Measurements from ENCODE around the gene PLEKHG4.

The PLEKHG4 gene

DNA sequence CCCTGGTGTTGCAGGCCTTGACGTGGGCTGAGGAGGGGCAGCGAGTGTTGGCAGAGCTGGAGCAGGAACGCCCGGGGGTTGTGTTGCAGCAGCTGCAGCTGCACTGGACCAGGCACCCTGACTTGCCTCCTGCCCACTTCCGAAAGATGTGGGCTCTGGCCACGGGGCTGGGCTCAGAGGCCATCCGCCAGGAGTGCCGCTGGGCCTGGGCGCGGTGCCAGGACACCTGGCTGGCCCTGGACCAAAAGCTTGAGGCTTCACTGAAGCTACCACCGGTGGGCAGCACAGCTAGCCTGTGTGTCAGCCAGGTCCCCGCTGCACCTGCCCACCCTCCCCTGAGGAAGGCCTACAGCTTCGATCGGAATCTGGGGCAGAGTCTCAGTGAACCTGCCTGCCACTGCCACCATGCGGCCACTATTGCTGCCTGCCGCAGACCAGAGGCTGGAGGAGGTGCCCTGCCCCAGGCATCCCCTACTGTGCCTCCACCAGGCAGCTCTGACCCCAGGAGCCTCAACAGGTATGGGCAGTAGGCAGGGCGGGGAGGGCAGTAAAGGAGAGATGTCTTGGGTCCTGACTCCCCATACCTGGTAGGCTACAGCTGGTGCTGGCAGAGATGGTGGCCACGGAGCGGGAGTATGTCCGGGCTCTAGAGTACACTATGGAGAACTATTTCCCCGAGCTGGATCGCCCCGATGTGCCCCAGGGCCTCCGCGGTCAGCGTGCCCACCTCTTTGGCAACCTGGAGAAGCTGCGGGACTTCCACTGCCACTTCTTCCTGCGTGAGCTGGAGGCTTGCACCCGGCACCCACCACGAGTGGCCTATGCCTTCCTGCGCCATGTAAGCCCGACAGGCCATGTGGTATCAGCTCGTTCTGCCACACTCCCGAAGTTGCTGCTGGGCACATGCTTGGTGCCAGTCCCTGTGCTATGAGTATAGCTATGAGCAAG, 5.6 kb downstream of the PLEKHG4 start:
- DNase-seq (ENCODE audit: low read depth, low spot score): no peak

DNA sequence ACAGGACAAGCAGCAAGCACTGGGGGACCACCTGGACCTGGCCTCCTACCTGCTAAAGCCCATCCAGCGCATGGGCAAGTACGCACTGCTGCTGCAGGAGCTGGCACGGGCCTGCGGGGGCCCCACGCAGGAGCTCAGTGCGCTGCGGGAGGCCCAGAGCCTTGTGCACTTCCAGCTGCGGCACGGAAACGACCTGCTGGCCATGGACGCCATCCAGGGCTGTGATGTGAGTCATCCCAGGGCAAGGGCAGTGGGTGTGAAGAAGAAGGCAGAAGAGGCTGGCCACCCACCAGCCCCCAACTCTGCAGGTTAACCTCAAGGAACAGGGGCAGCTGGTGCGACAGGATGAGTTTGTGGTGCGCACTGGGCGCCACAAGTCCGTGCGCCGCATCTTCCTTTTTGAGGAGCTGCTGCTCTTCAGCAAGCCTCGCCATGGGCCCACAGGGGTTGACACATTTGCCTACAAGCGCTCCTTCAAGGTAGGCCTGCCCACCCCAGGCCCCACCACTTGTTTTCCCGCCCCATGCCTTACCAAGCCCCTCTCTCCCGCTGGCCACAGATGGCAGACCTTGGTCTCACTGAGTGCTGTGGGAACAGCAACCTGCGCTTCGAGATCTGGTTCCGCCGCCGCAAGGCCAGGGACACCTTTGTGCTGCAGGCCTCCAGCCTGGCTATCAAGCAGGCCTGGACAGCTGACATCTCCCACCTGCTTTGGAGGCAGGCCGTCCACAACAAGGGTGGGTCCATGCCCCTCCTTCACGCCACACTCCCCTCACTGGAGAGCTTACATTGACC, 7.3 kb downstream of the PLEKHG4 start:
- no peak for DNase-seq (ENCODE audit: low read depth, low spot score)

DNA sequence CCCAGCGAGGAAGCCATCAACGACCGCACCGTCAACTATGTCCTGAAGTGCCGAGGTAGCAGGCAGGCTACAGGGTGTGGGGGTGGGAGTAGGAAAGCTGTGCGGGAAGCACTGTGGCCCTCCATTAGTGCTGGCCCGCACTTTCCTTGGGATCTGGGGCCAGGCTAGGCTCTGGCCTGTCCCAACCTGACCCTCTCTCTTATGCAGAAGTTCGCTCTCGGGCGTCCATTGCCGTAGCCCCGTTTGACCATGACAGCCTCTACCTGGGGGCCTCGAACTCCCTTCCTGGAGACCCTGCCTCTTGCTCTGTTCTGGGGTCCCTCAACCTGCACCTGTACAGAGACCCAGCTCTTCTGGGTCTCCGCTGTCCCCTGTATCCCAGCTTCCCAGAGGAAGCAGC, 8.6 kb downstream of the PLEKHG4 start:
- DNase-seq (ENCODE audit: low read depth, low spot score): no peak

DNA sequence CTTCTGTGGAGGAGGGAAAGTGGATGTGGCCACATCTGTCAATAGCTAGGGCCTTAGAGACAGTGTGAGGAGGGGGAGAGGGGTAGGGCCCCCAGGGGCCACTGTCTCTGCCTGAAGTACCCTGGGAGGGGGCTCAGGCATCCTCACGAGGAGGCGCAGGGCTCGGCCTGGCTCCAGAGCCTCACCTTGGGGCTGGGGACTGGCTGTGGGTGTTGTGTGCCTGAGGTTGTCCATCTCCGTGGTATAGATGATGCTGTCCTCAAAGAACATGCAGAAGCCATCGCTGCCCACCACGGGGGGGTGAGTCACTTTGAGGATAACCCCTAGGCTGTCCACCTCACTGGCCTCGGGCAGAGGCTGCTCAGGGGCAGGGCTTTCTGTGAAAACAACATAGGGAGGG, 12.1 kb downstream of the PLEKHG4 start:
- DNase-seq (ENCODE audit: low read depth, low spot score): no peak

DNA sequence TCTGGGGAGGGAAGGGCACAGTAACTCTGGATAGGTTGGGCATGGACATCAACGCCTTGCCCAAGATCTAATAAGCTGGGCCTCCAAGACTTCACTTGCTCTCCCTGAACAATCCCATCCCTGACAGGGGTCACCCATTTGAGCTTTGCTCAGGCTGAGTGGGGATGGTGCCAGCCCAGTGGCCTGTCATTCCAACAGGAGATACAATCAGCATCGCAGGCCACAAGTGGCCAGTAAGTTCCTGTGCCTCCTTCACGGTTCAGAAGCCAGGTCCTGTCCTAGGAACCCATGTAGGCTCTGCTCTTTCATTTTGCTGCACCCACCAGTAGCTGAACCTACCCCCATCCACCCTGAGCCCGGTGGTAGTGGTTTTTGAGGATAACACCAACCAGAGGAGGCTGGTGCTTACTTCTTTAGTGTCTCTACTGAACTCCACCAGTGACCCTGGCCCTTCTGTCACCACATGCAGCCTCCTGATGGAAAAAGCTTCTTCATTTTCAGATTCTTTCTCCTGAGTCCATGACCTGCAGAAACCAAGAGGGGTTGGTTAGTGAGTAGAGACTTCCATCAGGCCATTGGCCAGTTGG, 14.9 kb downstream of the PLEKHG4 start:
- no peak for DNase-seq (ENCODE audit: low read depth, low spot score)

DNA sequence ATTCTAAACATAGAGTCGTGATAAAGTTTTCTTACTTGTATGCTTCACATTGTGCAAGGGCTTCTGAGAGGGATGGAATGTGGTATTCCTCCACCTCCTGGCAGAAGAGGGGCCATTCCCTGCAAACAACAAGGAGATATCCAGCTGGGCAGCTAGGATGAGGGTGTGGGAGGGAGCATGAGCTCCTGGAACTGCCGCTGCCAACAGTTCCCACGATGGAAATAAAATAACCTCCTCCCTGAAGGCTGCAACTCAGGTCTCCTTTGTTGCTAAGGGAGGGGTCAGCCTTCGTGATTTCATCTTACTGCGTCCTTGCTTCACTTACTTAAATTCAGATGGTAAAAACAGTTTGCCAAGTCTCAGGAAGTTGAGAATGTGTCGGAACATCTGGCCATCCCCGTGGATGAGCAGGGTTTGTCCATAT, 15.6 kb downstream of the PLEKHG4 start:
- DNase-seq (ENCODE audit: low read depth, low spot score): no peak

DNA sequence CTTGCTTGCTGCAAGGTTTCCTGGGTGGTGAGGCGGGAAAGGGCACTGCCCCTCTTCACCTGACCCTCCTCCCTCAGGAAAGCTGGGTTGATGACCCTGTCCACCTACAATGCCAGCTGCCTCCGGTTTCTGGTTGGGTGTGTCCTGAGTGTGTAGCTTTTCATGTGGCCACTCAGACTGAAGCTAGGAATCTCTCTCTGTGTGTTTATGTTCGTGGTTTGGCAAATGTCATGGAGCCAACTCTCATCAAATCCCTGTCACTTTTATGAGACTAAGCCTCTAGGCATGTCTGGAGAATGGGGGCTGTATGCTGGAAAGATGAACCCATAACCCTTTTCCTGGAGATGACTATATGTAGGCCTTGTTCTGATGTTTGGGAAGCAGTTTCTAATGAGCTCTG, 17.1 kb downstream of the PLEKHG4 start:
- DNase-seq (ENCODE audit: low read depth, low spot score): no peak

DNA sequence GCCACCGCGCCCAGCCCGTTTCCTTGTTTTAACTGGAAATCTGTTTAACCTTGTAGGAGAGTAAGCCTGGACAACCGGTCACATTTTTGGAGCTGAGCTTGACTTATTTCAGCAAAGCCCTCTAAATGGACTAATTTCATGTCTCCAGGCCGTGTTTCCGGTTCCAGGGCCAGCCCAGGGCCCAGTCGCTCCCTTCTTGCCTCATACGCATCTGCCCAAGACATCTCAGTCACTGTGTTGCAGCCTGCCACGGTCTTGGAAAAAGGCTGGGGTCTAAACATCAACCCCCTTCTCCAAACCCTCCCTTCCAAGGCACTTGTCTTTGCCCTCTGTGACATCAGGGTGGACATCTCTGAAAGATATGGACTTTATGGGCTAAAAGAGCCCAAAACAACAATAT, 18.9 kb downstream of the PLEKHG4 start:
- DNase-seq (ENCODE audit: low read depth, low spot score): no peak

DNA sequence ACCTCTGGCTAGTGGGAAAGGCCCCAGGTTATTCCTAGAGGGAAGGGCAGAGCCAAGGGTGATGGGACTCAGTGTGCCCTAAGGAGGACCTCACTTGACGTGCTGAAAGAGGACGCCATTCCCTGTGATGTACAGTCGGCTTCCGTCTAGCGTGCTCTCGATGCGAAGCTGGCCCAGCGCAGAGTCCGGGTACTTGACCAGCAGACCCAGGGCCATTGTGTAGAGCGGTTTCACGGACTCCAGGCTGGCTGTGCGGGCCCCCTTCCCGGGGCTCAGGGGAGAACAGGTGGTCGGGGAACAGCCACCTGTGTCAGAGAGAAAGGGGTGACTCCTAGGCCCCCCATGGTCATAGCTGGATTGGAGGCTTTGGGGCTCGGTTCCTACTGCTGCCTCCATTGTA, 19.9 kb downstream of the PLEKHG4 start:
- DNase-seq (ENCODE audit: low read depth, low spot score): no peak

DNA sequence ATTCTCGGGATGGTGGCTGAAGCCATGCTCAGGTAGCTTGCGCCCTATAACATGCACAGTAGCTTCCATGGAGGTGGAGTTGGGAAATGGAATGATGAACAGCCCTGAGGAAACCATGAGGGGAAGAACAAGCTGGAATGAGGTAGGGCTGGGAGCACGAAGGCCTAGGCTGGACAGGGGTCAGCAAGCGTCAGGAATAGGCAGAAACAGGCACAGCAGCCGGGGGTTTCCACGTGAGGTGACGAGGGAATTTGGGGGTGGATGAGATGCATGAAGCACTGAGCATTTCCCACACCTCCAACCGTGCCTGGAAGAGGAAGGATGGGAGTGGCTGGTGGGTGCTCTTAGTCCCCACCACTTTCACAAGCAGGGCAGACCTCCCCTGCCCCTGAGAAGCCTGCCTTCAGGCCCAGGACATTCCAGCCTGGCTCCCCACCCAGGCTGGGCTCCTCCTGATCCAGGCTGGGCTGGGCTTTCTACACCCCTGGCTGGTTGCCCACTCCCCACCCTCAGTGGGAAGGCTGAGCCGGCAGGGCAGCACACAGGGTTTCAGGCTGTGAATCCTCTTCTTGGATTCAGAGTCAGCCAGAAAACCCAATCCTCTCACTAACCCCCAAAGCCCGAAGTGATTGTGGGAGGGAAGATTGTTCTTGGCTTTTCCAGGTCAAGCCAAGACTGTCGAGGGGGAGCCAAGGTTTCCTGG, 21.9 kb downstream of the PLEKHG4 start:
- DNase-seq (ENCODE audit: low read depth, low spot score): no peak

DNA sequence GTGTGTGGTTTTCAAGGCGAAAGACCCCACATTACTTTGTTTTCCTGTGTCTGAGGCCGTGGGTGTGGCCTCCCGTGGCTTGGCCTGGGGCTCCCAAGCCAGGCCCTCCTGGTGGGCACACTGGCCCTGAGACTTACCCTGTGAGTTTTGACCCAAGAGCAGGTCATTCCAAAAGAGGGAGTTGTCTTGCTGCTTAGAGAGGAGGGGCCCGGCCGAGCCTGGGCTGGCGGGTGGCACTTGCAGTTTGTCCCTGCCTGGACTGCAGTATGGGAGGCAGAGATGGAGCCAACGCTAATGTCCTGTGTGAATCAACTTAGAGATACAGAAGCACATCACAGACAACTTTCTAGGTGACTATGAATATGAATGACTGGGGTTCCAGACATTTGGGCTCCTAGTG, 22.7 kb downstream of the PLEKHG4 start:
- no peak for DNase-seq (ENCODE audit: low read depth, low spot score)

DNA sequence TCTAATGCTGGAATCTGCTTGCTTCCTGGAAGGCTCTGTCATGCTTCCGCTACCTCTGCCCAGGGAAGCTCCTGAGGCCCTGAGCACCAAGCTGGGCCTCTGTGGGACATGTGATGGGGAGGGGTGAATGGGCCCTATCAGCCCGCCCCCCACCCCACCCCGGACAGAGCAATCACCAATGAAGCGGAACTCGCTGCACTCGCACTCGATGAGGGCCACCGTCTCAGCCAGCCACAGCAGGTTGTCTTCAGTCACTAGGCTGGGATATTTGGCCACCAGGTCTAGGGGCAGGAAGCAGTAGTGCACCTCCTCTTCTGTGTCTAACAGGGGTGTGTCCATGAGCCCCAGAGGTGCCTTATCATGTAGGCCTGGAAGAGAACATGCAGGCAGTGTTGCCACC, 23.6 kb downstream of the PLEKHG4 start:
- no peak for DNase-seq (ENCODE audit: low read depth, low spot score)

DNA sequence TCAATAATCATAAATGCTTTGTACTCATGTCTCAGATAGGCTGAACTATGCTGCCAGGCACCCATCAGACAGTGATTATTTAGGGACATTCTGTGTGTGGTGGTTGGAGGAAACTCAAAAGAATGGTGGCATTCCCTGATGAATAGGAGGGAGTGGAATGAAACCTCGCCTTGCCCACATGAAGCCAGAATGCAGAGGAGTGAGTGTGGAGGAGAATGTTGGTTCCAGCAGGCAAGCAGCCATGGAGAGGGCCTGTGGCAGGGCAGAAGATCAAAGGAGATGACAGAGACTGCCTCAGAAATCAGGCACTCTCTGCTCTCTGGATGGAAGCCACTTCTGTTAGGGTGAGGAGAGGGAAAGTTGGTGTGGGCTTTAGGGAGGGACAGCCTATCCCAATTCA, 24.7 kb downstream of the PLEKHG4 start:
- no peak for DNase-seq (ENCODE audit: low read depth, low spot score)

DNA sequence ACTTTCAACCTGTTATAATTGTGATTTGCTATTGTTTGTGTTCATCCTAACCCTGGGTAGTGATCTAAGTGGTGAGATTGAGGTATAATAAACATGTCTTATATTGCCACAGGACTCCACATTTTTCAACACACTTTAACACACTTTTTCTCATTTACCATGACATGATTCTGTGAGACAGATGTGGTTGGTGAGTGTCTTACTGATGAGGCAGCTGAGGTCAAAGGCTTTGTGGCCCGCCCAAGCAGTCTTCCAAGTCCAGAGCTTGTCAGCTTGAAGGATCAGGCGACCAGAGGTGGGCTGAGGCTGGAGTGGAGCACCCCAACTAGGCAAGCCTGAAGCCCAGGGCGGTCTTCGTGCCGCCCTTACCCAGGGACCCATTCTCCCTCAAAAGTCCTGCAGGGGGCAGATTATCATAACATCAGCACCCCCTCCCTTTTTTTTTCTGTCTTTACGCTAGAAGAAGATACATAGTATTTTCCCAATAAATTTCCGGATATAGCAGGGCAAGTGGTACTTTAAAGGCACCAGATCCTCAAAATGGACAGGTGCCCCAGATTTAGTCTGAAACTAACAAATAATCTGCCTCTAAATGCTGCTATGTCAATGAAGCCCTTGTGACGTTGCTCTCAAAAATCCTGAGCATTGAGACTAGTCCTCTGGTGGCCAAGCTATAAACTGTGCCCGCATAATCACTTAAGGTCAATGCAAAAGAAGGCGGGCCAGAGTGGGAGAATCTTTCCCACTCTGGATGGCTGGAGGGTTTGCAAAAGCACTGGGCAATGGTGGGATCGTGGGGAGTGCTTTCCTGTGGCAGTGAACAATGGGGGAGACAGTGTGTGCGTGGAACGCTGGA, 26.1 kb downstream of the PLEKHG4 start:
- no peak for DNase-seq (ENCODE audit: low read depth, low spot score)

DNA sequence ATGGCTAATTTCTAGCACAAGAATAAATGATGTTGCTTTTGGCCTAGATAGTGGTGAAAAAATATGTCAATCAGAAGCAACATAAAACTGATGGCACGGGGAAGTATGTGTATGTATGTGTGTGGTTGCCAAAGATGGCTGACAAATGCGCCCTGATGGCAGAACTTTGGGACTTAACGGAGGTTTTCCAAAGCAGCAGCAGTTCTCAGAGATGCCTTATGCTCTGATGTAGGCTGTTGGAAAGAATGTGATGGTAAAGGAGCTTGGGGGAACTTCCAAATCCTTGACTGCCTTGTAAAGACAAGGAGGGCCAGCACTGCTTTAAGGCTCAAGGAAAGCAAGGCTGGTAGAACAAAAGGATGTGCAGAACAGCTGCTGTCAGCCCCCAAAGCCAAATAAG, 31.2 kb downstream of the PLEKHG4 start:
- DNase-seq (ENCODE audit: low read depth, low spot score): no peak

DNA sequence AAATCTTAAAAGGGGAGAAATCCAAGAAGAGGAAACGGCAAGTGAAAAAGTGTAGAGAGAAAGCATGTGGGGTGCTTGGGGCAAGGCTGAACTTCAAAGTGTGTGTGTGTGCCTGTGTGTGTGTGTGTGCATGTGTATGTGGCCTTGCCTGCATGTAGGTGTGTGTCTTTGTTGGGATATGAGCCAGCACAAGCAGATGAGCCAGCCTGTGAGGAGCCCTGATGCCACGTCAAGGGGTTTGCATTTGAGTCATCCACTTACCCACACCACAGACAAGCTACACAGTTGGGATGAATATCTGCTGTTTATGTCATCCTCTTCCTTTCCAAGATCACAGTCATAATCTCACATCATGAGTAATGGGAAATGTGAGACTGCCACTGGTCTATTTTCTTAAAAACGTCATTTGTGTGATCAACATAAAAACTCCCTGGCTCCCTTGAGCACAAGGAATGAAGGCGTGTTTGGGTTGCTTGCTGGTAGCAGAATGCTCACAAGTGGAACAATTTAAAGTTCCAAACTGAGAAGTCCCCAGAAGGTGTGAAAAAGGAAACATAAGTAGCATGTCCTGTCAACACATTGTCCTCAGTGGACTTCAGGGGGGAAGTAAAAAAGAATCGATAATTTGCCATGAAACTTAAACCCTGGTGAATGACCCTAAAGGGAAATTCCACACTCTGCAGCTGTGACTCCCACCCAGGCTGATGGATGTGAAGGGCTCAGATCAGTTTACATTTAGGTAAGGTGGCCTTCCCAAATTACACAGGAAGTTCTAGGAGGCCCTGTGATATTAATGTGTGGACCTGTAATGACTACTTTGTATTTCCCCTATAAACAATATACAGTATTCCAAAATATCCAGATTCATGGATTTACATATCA, 32.5 kb downstream of the PLEKHG4 start:
- DNase-seq (ENCODE audit: low read depth, low spot score): peak; percentile 85

DNA sequence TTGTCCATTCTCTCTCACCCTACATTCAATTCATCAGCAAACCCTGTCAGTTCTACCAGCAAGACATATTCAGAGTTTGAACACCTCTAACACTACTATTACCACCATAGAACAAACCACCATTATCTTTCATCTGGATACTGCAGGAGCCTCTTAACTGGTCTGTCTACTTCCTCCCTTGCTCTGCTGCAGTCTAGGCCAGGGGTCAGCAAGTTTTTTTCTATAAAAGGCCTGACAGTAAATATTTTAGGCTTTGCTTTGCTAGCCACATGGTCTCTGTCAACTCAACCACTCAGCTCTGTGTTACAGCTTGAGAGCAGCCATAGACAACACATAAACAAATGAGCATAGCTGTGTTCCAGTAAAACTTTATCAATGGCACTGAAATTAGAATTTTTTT, 33.4 kb downstream of the PLEKHG4 start:
- no peak for DNase-seq (ENCODE audit: low read depth, low spot score)

DNA sequence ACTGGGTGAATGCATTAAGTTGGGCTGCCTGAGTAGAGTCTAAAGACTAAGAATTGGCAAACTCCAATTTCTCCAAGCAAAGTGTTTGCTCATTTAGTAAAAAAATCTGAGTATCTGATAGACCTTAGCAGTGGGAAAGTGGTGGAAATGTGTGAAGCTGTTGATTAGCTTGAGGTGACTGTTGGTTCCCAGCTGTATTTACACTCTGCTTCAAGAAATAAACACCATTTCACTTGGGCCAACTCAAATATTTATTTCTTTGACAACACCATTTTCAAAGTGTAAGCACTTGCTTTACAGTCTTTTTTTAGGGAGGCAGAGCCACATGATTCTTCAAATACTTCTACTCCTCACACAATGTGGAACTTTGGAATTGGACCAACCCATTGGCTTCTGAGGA, 38.5 kb downstream of the PLEKHG4 start:
- no peak for DNase-seq (ENCODE audit: low read depth, low spot score)

DNA sequence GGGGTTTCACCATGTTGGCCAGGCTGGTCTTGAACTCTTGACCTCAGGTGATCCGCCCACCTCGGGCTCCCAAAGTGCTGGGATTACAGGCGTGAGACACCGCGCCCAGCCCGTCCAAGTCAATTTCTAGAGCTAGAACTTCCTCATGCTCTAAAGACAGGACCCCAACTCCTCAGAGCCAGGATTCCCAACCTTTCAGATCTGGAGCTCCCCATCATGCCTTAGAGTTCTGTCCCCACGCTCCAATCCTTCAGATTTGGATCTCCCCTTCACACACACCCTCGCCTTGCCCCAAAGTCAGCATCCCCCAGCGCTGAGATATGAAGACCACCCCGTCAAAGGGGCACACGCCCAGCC, 46.8 kb downstream of the PLEKHG4 start:
- DNase-seq (ENCODE audit: low read depth, low spot score): no peak

Measured in smooth muscle cell of the brain vasculature (primary cell).